GM21367 (cell line): ENCODE results near the gene MBP.

Experiments used
- ATAC-seq: cut with Tn5 transposase; IDR thresholded peaks from one replicate; pipeline ENCODE4 v1.9.1; 2021; ENCODE audit not compliant: unreplicated experiment

Gene MBP

GRCh38 chr18:77013811-77014521 is 118.6 kb downstream of the MBP start:
- ATAC-seq, result no peak

DNA sequence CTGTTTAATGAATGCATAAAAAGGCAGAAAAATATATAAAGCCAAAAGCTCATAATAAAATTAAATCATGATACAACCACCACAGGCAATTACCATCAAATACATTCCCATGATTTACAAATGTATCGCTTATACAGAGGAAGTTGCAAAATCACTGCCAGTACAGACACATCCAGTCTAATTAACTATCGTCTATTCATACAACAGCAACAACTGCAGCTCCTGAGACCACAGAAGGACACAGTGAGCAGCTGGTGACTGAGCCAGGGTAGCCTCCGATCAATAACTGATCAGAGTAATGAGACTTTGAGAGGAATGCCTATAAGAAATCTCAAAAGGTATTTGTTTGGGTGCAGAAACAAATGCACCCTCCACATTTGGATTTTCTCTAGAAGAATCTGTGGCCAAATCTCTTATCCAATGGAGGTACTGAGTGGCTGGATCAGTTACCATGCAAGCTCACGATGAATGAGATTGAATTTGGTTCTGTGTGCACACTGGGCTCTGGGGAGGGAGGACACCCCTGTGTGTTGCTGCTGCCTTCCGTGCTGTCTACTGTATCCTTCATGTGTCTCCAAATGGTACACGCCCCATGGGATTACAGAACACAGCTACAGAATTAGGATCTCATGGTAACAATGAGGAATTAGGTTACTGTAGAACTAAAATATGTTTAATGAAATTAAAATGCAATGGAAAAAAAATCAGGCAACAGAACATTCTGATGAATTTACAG is 119.6 kb downstream of the MBP start:
- no peak for ATAC-seq

GRCh38 chr18:77012120-77012519 is 120.5 kb downstream of the MBP start:
- no peak for ATAC-seq

- no peak for ATAC-seq
Observed at GRCh38 chr18:77009675-77010074, 122.9 kb downstream of the MBP start.

- no peak for ATAC-seq
Observed at GRCh38 chr18:77008576-77009315, 123.8 kb downstream of the MBP start.

DNA sequence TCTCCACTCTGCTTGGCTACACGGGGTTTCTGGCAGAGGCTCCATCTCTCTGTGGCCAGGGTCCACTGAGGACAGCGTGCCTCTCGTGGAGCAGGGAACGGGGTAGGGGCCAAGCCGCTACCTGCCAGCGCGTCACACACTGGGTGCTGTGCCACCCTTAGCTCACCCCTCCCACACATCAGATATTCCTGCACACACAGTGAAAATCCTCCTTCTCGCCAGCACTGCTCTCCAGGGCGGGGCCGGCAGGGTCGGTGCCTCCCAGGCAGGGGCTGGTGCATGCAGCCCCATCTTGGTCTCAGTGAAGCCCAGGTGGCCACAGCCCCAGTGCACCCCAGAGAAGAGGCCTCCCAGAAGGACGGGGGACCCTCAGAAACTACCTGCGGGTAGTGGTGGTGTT is 124.6 kb downstream of the MBP start:
- no peak for ATAC-seq

DNA sequence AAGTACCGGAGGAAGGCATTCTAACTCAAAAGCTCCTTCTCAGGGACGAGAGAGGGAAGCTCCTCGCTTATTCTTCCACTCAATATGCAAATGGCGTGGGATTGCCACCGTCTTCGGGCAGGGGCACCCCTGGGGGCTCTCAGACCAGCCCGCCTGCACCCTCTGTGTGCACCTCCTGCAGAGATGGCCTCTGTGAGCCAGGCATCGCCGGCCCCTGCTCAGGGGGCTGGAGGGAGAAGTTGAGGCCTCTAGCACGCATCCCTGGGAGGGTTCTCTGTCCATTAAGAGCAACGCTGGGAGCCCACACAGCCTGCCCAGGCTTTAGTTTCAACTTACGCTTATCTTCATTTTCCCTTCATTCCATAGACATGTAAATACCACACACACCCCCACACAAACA is 125.3 kb downstream of the MBP start:
- ATAC-seq, result no peak

GRCh38 chr18:77006305-77007175 is 126.0 kb downstream of the MBP start:
- no peak for ATAC-seq

DNA sequence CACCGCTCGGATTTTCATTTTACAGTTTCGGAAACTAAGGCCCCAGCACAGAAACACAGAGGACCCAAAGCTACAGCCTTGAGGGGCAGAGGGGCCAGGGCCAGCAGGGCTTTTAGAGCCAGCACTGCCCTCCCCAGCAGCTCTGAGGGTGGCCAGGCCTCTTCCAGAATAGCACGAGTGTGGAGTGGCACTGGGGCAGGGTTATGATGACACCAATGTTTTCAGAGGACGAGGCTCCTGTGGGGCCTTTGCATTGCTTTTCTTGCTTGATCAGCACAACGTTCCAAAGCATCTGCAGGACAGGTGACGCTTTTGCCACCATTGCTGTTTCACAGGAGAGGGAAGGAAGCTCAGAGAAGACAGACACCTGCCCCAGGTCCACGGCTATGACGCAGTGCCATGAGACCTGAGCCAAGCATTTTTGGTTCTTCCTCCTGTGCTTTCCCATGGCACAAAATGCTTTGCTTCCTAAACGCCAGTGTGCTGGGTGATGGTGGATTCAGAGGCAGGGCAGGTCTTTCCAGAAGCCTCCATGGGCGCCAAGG is 126.9 kb downstream of the MBP start:
- ATAC-seq, result no peak

DNA sequence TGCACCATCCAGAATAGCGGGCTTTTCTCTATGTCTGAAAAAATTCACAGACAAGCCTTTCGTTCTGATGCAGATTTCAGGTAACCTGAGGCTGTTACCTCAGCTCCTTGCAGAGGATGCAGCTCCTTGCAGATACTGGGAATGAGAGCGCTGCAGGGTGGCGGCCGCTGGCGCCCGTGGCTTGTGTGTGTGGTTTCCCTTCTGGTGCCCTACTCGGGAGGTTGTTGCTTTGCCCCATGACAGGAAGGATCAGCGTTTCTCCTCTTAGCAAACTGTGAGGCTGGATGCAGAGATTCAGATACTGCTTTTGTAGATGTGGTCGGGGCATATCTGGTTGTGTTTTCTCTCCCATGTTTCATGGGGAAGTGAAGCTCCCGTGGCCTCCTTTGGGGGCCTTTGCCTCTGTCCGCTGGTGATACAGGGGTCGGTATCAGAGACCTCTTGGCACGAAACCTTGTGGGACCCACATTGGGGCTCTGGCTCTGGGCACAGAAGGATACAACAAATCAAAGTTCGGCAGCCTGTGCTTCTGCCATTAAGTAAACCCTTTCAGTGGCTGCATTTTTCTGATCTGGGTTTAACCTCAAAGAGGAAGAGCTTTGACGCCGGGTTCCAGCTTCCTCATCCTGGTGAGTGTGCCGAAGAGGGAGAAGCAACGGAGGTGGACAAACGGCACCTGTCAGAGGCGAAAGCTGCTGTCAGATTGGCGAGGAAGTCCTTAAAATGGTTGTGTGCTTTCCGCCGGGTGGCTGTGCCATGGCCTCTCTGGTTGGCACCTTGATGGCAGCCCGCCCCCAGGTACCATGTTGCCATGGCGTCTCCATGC is 127.8 kb downstream of the MBP start:
- no peak for ATAC-seq

GRCh38 chr18:77003316-77003715 is 129.3 kb downstream of the MBP start:
- ATAC-seq, result no peak

DNA sequence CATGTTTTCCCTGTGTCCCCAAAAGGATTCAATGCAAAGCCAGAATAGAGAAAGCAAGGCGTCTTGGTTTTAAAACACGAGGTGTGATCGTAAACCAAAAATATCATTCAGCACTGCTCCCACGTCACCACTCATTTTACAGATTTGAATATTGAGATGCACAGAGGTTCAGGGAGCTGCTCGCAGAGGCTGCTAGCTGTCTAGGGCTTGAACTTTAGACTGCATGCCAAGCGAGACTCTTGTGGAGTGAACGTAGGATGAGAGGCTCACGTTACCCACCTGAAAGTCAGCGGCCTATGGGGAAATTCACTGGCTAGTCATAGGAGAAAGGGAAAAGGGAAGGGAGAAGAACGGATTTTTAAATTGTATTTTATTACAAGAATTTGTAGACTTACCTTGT is 130.1 kb downstream of the MBP start:
- no peak for ATAC-seq

- ATAC-seq, result no peak
Observed at GRCh38 chr18:77001979-77002378, 130.6 kb downstream of the MBP start.

- no peak for ATAC-seq
Observed at GRCh38 chr18:77001041-77001440, 131.5 kb downstream of the MBP start.

DNA sequence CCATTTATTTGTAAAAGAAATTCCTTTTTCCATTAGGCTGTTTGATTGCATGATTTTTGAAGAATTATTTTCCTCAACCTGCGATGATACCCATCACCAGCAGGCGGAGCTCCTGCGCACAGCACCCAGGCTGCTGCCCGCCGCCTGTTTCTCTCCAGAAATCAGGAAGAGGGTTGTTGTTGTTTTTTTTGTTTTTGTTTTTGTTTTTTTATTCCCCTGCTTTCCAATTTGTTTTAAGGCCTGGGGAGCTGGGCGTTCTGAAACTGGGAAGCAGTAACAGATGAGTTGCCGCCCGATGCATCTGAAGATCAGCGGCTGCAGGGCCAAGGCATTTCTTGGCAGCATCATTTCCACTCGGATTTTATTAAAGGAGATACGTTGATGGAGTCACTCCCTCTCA is 132.1 kb downstream of the MBP start:
- ATAC-seq, result no peak

GRCh38 chr18:76999077-76999476 is 133.5 kb downstream of the MBP start:
- ATAC-seq, result no peak

GRCh38 chr18:76997951-76998808 is 134.4 kb downstream of the MBP start:
- ATAC-seq, result no peak

DNA sequence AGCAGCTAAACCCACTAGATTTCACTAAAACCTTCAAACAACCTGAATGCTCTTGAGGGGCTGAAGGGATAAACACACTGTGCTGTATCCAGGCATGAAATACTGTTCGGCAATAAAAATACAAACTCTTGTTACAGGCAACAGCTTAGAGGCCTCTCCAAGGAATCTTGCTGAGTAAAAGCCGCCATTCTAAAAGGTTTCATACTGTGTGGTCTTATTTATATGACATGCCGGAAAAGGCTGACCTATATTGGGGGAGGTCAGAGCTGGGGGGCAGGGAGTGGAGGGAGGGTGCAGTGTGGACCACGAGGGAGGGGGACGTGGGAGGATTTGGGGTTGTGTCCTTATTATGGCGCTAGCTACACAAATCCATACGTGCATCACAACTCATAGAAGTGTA is 136.2 kb downstream of the MBP start:
- no peak for ATAC-seq

GRCh38 chr18:76995896-76996295 is 136.7 kb downstream of the MBP start:
- no peak for ATAC-seq
